ENCODE results near the gene TIMP2. TPM values are rescaled to one million over a fixed set of nuclear protein-coding genes. Genes with fewer than 3 reads are reported as not detected.

Gene TIMP2, protein sequence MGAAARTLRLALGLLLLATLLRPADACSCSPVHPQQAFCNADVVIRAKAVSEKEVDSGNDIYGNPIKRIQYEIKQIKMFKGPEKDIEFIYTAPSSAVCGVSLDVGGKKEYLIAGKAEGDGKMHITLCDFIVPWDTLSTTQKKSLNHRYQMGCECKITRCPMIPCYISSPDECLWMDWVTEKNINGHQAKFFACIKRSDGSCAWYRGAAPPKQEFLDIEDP
- total RNA-seq, result 1 to 10 TPM; 2.4 to 2.6 TPM

DNA sequence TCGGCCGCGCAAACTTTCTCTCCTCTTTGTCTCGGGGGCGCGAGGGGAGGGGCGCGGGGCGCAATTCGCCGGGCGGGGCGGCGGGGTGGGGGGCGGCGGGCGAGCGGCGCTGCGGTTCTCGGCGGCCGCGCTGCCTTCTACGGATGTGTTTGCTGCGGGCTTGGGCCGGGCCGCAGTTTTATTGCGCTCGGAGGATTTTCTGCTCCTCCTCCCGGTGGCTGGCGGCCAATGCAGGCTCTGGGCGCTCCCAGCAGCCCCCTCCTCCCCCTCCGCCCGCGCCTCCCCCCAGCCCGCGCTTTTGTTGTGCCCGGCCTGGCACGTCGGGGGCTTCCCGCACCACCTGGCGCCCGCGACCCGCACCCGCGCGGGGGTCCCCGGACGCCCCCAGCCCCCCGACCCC lies at the start of gene TIMP2:
TIMP2 (minus strand) TSS at position 154 of the 400 bp plus-strand sequence. CDS start 299 bp downstream, outside the sequence.
- CTCF ChIA-PET, result no interaction called here
- Mint-ChIP-seq H3K9me3 (no peaks in the 10 kb centered on the region), H3K4me3 (peak within 1 kb of the TSS; percentile 66), H3K36me3 (ENCODE audit: low read depth) (no peaks in the 10 kb centered on the region), H3K27me3 (peaks cover 26% of the 10 kb centered on the region), H3K27ac (peak within 1 kb of the TSS; percentile 57), H3K4me1 (peaks cover 17% of the 10 kb centered on the region)
- peak; percentile 71 for DNase-seq
- POLR2A ChIA-PET, result interaction anchor here (0.5 kb wide), 1 partner anchor 55 kb away, joined by 3 read pairs; no protein-coding TSS in a partner anchor

DNA sequence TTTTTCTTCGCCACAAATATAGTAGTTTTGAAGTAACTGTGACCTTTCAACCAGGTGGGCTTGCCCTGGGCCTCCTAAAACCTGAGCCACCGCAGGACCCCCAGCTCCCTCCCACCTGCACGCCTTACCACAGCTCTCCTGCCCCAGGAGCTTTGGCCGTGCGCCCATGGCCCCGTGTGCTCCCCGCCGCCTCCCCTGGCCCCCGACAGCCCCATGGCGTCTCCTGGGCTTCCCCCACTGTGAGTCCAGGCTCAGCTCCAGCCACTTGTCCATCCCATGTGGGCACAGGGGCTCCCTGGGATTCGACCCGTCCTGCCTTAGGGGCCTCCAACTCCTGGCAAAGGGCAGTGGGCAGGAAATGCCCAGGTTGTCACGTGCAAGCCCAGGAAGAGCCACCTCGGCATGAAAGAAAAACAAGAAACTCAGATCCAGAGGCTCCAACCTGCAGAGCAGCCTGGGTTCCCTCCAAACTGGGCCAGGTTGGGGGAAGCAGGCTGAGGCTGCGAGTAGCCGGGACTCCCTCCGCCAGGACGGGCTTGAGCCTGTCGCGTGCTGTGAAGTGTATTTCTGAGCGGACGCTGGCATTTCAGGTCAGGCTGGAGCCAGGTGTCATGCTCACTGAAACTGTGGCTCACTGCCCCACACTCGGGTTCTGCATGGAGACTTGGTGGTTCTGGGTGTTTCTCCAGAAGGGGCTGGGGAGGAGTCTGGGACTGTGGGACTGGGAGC lies 48.8 kb upstream of the TIMP2 start:
- POLR2A ChIA-PET, result no interaction called here
- H3K27ac Mint-ChIP-seq, result peak overlapping the region; percentile 31
- no peaks in the 10 kb centered on the region for H3K27me3 Mint-ChIP-seq
- no peak overlapping the region for H3K4me3 Mint-ChIP-seq
- peaks cover 34% of the 10 kb centered on the region for H3K4me1 Mint-ChIP-seq
- H3K36me3 Mint-ChIP-seq (ENCODE audit: low read depth), result peaks cover 28% of the 10 kb centered on the region
- H3K9me3 Mint-ChIP-seq, result no peaks in the 10 kb centered on the region
- no peak for DNase-seq
- CTCF ChIA-PET, result no interaction called here

DNA sequence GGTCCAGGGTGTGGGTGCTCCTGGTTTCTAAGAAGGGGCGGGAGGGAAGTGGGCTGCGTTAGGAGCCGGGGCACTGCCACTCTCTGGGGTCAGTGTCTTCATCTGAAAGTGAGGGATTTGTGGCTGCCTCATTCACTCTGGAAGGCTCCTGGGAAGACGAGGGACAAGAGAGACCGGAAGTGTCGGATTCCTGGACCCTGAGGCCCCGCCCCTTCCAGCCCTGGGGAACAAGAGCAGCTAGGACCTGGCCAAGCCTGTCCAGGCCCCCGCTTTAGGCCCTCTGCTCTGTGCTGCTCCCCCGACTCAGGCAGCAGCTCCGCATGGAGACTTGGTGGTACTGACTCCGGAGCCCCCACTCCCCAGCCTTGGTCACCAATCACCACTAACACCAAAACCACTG lies 48.0 kb upstream of the TIMP2 start:
- H3K4me3 Mint-ChIP-seq, result no peak overlapping the region
- POLR2A ChIA-PET, result no interaction called here
- no peaks in the 10 kb centered on the region for H3K9me3 Mint-ChIP-seq
- H3K36me3 Mint-ChIP-seq (ENCODE audit: low read depth), result peaks cover 28% of the 10 kb centered on the region
- CTCF ChIA-PET, result interaction anchor here (0.5 kb wide), 1 partner anchor 46 kb away, joined by 3 read pairs; no protein-coding TSS in a partner anchor
- no peaks in the 10 kb centered on the region for H3K27me3 Mint-ChIP-seq
- no peak for DNase-seq
- no peak overlapping the region for H3K27ac Mint-ChIP-seq
- H3K4me1 Mint-ChIP-seq, result peaks cover 33% of the 10 kb centered on the region

DNA sequence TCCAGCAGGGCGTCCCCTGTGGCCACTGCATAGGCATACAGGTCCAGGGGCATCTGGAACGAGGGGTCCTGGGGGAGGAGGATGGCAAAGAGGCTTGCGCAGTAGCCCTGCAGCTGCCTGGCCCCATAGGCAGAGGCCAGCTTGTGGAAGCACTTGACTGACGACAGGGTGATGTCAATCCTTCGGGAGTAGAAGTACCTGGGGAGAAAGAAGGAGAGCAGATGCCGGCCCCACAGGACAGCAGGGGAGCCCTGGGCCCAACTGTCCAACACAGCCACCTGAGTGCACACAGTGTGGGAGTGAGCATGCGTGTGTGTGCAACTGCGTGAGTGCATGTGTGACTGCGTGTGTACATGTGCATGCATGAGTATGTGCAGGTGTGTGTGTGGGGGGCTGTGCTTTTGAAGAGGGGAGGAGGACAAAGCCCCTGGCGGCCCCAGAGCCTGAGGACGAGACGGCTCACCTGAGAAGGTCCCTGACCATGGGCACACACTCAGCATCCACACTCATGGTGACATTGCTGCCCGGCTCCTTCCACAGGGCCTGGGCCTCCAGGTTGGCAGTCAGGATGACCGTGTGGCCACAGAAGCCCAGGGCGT lies 47.4 kb upstream of the TIMP2 start:
- peak overlapping the region; percentile 52 for H3K27ac Mint-ChIP-seq
- peaks cover 27% of the 10 kb centered on the region for H3K4me1 Mint-ChIP-seq
- DNase-seq, result no peak
- H3K4me3 Mint-ChIP-seq, result no peak overlapping the region
- ChIA-PET CTCF (interaction anchor here (0.5 to 2.5 kb wide), 4 partner anchors 8 to 107 kb away, joined by 3 to 20 read pairs (median 6); no protein-coding TSS in a partner anchor), POLR2A (no interaction called here)
- no peaks in the 10 kb centered on the region for H3K9me3 Mint-ChIP-seq
- H3K36me3 Mint-ChIP-seq (ENCODE audit: low read depth), result peaks cover 24% of the 10 kb centered on the region
- H3K27me3 Mint-ChIP-seq, result no peaks in the 10 kb centered on the region

DNA sequence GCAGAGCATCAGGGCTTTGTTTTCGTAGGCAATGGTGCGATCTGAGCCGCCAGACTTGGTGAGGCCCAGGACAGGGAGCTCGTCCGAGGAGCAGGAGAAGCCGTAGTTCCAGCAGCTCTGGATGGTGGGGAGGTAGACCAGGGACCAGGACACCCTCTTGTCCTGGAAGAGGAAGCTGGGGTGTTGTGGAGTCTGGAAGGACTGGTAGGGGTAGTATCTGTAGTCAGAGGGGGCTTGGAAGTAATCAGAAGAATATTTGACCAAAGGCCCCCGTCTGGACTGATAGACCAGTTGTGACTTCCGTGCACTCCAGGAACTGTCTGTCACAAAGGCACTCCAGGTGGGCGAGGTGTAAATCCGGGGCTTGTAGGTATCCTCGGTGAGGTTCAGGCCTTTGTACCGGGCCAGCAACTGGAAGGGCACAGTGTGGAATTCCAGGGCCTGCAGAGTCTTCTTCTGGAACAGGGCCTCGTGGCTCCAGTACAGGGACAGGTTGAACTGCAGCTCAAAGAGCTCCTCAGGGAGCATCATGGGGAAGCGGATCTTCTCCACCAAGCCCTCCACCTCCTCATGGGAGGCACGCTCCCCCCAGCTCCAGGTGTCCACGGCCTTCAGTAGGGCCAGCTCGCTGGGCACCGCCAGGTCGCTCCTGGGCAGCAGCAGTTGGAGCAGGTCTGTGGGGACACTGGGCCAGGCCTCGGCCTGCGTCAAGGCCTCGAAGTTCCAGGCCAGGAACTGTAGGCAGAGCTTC lies 46.7 kb upstream of the TIMP2 start:
- no peak for DNase-seq
- Mint-ChIP-seq H3K4me1 (peaks cover 20% of the 10 kb centered on the region), H3K4me3 (no peak overlapping the region), H3K27me3 (no peaks in the 10 kb centered on the region), H3K27ac (no peak overlapping the region), H3K9me3 (no peaks in the 10 kb centered on the region), H3K36me3 (ENCODE audit: low read depth) (peaks cover 20% of the 10 kb centered on the region)
- POLR2A ChIA-PET, result no interaction called here
- CTCF ChIA-PET, result interaction anchor here (0.5 to 2.5 kb wide), 12 partner anchors 7 to 395 kb away, joined by 3 to 20 read pairs (median 3); partner anchors contain the start of genes DNAH17 and LGALS3BP

DNA sequence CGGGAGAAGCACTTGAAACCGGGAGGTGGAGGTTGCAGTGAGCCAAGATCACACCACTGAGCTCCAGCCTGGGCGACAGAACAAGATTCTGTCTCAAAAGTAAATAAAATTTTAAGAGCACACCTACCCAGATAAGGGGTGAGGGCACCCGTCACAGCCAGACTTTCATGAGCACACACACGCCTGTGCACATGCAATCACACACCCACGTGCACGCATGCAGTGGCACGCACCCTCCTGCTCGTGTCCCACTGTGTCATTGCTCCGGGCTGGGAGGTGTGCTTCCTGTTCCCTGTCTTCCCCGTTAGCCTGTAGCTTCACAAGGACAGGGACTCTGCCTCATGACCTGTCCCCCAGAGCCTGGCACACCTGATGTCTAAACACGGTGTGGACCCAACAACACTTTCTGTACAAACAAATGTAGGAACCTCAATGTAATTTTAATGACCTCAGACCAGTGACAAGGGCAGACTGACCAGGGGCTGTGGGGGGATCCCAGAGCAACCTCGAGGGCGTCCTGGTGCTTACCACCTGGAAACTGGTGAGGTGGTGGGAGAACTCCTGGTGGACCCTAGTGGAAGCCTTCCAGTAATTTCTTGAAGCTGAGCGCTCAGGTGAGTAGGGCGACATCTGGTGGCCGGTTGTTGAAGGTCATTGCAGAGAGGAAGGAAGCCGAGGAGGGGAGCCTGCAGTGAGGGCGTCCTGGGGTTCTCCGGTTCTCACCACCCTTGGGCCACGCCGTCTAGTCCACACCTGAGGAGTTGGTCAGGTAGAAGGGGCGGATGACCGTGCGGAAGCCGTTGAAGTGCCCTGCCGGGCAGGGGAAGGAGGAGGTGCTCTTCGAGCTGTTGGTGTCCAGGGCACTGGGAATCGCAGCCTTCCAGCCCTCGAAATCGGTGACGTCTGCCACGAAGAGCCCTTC lies 45.9 kb upstream of the TIMP2 start:
- no peak overlapping the region for H3K4me3 Mint-ChIP-seq
- H3K9me3 Mint-ChIP-seq, result no peaks in the 10 kb centered on the region
- CTCF ChIA-PET, result interaction anchor here (0.5 to 2.5 kb wide), 14 partner anchors 8 to 354 kb away, joined by 3 to 20 read pairs (median 4); partner anchors contain the start of gene LGALS3BP
- peaks cover 20% of the 10 kb centered on the region for H3K36me3 Mint-ChIP-seq (ENCODE audit: low read depth)
- POLR2A ChIA-PET, result no interaction called here
- DNase-seq, result peak; percentile 82
- no peaks in the 10 kb centered on the region for H3K27me3 Mint-ChIP-seq
- H3K4me1 Mint-ChIP-seq, result peaks cover 18% of the 10 kb centered on the region
- peak overlapping the region; percentile 10 for H3K27ac Mint-ChIP-seq

DNA sequence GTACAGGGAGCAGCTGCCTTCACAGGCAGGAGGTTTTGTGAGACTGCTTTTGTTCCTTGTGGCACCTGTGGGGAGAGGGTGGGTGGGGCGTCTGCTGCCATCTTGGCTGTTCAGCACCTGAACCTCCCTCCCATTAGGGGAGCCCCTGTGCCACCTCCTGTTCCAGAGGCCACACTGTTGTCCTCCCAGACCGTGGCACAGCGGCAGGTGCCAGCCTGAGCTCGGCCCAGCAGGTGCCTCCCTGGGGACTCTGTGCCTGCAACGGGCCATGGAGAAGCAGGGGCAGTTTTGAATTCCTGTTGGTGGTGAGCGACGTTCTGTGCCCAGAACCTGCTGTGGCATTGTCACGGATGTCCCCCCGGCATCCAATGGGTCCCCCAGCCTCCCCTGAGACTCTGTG lies 44.7 kb upstream of the TIMP2 start:
- no peaks in the 10 kb centered on the region for H3K27me3 Mint-ChIP-seq
- peaks cover 22% of the 10 kb centered on the region for H3K36me3 Mint-ChIP-seq (ENCODE audit: low read depth)
- no peaks in the 10 kb centered on the region for H3K9me3 Mint-ChIP-seq
- POLR2A ChIA-PET, result no interaction called here
- H3K4me1 Mint-ChIP-seq, result peaks cover 12% of the 10 kb centered on the region
- no peak overlapping the region for H3K27ac Mint-ChIP-seq
- CTCF ChIA-PET, result no interaction called here
- H3K4me3 Mint-ChIP-seq, result no peak overlapping the region
- DNase-seq, result no peak

DNA sequence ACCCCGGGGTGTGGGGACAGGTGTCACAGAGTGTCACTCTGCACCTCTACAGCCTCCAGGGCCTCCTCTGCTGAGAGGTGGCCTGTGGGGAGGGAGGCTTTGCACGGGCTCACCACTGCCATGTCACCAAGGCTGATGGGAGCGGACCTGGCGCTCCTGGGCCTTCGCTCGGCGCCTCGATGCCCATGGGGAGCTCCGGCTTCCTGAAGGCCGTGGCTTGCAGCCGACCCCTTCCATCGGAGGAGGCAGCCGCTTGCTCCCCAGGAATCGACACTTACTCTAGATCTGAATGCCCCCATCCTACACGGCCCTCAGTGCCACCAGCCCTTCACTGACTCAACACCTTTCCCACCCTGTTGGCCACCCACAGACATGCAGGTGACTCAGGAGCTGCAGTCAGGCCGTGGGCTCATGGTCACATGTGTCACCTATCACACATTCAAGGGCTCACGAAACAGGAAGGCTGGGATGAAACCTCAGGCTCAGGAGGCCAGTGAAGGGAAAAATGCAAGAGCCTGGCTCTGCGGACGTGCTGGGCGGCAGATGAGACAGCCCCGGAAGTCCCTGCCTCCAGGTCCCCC lies 42.7 kb upstream of the TIMP2 start:
- Mint-ChIP-seq H3K27me3 (no peaks in the 10 kb centered on the region), H3K27ac (no peak overlapping the region), H3K4me3 (no peak overlapping the region), H3K4me1 (peaks cover 10% of the 10 kb centered on the region), H3K9me3 (no peaks in the 10 kb centered on the region), H3K36me3 (ENCODE audit: low read depth) (peaks cover 20% of the 10 kb centered on the region)
- ChIA-PET POLR2A (no interaction called here), CTCF (interaction anchor here (0.9 to 1.3 kb wide), 2 partner anchors 12 to 27 kb away, joined by 3 read pairs; partner anchors contain the start of gene LGALS3BP)
- no peak for DNase-seq

DNA sequence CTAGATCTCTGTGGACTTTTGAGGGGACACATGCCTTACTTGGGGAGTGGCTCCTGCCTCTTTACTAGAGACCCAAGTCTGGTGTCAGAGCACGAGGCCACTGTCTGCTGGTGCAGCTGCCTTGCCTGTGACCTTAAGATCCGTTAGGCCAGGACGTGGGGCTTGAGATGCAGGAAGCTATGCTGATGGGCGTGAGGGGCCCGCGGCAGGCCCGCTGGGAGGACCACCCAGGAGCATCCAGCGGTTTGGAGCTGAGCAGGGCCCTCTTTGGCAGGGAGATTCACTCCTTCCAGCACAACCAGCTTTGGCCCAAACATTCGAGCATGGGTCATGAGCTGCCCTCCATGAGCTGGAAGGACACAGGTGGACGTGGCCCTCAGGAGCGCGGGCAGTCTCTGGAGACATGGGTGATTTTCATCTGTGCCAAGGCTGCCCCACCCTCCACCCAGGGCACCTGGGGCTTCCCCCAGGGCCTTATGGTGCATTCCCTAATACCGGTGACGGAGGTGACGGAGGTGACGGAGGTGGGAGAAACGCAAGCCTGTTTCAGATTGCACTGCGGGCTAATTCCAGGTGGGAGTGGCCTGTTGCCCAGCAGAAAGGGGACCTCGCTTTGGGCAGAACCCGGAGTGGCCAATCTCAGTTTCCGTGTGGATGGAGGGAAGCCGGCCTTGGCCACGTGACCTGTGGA lies 41.9 kb upstream of the TIMP2 start:
- H3K36me3 Mint-ChIP-seq (ENCODE audit: low read depth), result peaks cover 14% of the 10 kb centered on the region
- H3K27ac Mint-ChIP-seq, result peak overlapping the region; percentile 2
- no peaks in the 10 kb centered on the region for H3K9me3 Mint-ChIP-seq
- no peak overlapping the region for H3K4me3 Mint-ChIP-seq
- no peak for DNase-seq
- ChIA-PET CTCF (interaction anchor here (0.6 to 2.5 kb wide), 4 partner anchors 13 to 453 kb away, joined by 3 to 6 read pairs (median 3); partner anchors contain the start of gene LGALS3BP), POLR2A (no interaction called here)
- H3K4me1 Mint-ChIP-seq, result peaks cover 10% of the 10 kb centered on the region
- H3K27me3 Mint-ChIP-seq, result no peaks in the 10 kb centered on the region

DNA sequence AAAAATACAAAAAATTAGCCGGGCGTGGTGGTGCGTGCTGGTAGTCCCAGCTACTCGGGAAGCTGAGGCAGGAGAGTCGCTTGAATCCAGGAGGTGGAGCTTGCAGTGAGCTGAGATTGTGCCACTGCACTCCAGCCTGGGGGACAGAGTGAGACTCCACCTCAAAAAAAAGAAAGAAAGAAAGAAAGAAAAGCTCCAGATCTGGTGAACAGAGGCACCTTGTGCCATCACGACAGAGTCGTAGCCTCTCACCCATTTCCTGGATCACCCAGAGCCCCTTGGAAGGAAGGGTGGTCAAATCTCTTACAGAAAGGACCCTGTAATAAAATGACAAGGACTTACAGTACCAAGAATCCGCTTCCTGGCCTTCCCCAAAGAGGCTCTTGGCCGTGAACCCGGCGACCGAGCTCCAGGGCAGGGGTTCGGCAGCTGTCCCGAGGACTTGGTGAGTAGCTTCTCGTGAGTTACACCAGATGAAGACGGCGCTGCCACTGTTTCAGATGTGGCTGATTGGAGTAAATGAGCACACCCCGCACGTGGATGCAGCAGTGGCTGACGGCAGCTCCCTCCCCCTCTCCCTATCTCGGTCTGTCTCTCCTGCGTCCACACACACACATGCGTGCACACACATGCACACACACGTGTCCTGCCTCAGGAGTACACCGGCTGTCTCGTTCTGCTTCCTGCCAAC lies 41.1 kb upstream of the TIMP2 start:
- Mint-ChIP-seq H3K4me1 (peaks cover 8% of the 10 kb centered on the region), H3K4me3 (no peak overlapping the region), H3K36me3 (ENCODE audit: low read depth) (peaks cover 12% of the 10 kb centered on the region), H3K9me3 (no peaks in the 10 kb centered on the region), H3K27me3 (no peaks in the 10 kb centered on the region), H3K27ac (no peak overlapping the region)
- DNase-seq, result no peak
- ChIA-PET POLR2A (no interaction called here), CTCF (interaction anchor here (0.6 to 2.5 kb wide), 5 partner anchors 11 to 452 kb away, joined by 3 to 6 read pairs (median 5); partner anchors contain the start of gene LGALS3BP)

Data from activated CD4-positive, alpha-beta T cell treated with anti-CD3 and anti-CD28 coated beads, Interleukin-2, amount 10 ng/mL, durations not matched to agents 7 days and 5 days (primary cell).